ENCODE measurements around the gene RAD51B. TPM values are rescaled to one million over a fixed set of nuclear protein-coding genes. Genes with fewer than 3 reads are reported as not detected.

The RAD51B gene
- total RNA-seq, 1 experiment from 2014 or later, result 16.7 TPM

GRCh38 chr14:68598089-68598488 lies 778.5 kb downstream of the RAD51B start:
- H3K4ac ChIP-seq (ENCODE audit: low read depth, low read length), result no peak overlapping the region
- Mint-ChIP-seq H3K36me3 (ENCODE audit: insufficient read depth in 1 of 3, low read depth in 3 of 3) (no peaks in the 10 kb centered on the region), H3K4me1 (peaks cover 39 to 40% of the 10 kb centered on the region in 2 experiments), H3K27me3 (ENCODE audit: low read depth) (peaks cover 2% of the 10 kb centered on the region), H3K27ac (no peak overlapping the region), H3K9me3 (no peaks in the 10 kb centered on the region), H3K4me3 (no peak overlapping the region)
- no peaks in the 10 kb centered on the region for H3K79me1 ChIP-seq (ENCODE audit: insufficient read depth, low read depth, low read length, poor library complexity, severe bottlenecking)
- no peak overlapping the region for H3K4me2 ChIP-seq (ENCODE audit: insufficient read depth, insufficient read length, low read length)
- no peaks in the 10 kb centered on the region for H3K79me2 ChIP-seq (ENCODE audit: insufficient read depth, low read length)
- H2BK120ac ChIP-seq (ENCODE audit: low read depth, low read length, poor library complexity, severe bottlenecking), result no peak overlapping the region
- H2BK5ac ChIP-seq (ENCODE audit: insufficient read length, low read length), result no peak overlapping the region
- H2BK15ac ChIP-seq (ENCODE audit: low read depth, low read length), result no peak overlapping the region
- H3K4me1 ChIP-seq (ENCODE audit: insufficient read depth, low read length), result peaks cover 14% of the 10 kb centered on the region; the same call in 1 of the 2 replicates
- H3K27me3 ChIP-seq (ENCODE audit: insufficient read depth, low read length), result no peaks in the 10 kb centered on the region
- no peak overlapping the region for H2BK20ac ChIP-seq (ENCODE audit: low read depth, low read length, poor library complexity, severe bottlenecking)
- no peak overlapping the region for H2BK12ac ChIP-seq (ENCODE audit: insufficient read length, low read depth, low read length)
- H3K18ac ChIP-seq (ENCODE audit: insufficient read length, low read depth, low read length), result no peak overlapping the region
- H4K8ac ChIP-seq (replicated peaks; ENCODE audit: insufficient read length, low read depth, low read length), result no peak overlapping the region
- no peak overlapping the region for H2AFZ ChIP-seq (ENCODE audit: low read length)
- no peaks in the 10 kb centered on the region for H4K20me1 ChIP-seq (ENCODE audit: control insufficient read depth, insufficient read depth, insufficient read length)
- H3K23me2 ChIP-seq (ENCODE audit: insufficient read length, low read depth, low read length, poor library complexity, severe bottlenecking), result no peaks in the 10 kb centered on the region
- no CpG with 5 or more reads among the region's 2 CpGs for WGBS (ENCODE audit: extremely low coverage, insufficient read length, low lambda C conversion rate)
- no peak overlapping the region for H3T11ph ChIP-seq (ENCODE audit: low read length)
- TF ChIP-seq CTCF (conservative IDR thresholded peaks at IDR 0.05), result no peak
- no peak overlapping the region for H3K23ac ChIP-seq (ENCODE audit: insufficient read length, low read depth, low read length)
- H4K91ac ChIP-seq (ENCODE audit: insufficient read length, low read depth, low read length), result no peak overlapping the region
- H4K5ac ChIP-seq (ENCODE audit: insufficient read length, low read depth, low read length), result no peak overlapping the region
- H3K27ac ChIP-seq (ENCODE audit: insufficient read length, low read depth, low read length), result no peak overlapping the region
- H3K14ac ChIP-seq (ENCODE audit: insufficient read depth, low read length), result no peak overlapping the region
- H2AK5ac ChIP-seq (ENCODE audit: insufficient read length, low read length), result no peak overlapping the region
- H3K9ac ChIP-seq (ENCODE audit: extremely low read depth, insufficient read length, low read length), result no peak overlapping the region
- no peak for DNase-seq
- H3K56ac ChIP-seq (ENCODE audit: insufficient read length, low read depth, low read length), result no peak overlapping the region
- H3K9me3 ChIP-seq (ENCODE audit: control insufficient read depth, low read depth, low read length), result no peaks in the 10 kb centered on the region
